Measurements from ENCODE around the gene PRKCD.

GRCh38 chr3:53120336-53120735, 40.7 kb upstream of the PRKCD start:
- TF ChIP-seq CTCF (conservative IDR thresholded peaks at IDR 0.05; ENCODE audit: low read length) (no peak), EZH2phosphoT487 (IDR thresholded peaks at IDR 0.05; ENCODE audit: borderline replicate concordance) (no peak)

All from Loucy (cell line).